HFF-Myc (cell line): ENCODE data around the gene TSR3.

Experiments used
- DNase-seq: peaks from one replicate; pipeline ENCODE4 v3.0.0-alpha.2; 2011; ENCODE audit warnings: low read depth; ENCODE audit errors: extremely low read depth
- H3K4me3 ChIP-seq: replicated peaks from 2 replicates; pipeline ENCODE4 v1.5.1; 2011; ENCODE audit warnings: low read depth, mild to moderate bottlenecking, control low read depth, low read length
- CTCF ChIP-seq: IDR thresholded peaks from 2 replicates; pipeline ENCODE4 v1.5.1; 2012; ENCODE audit warnings: mild to moderate bottlenecking, low read depth, low read length, control low read depth; ENCODE audit errors: missing control alignments

The TSR3 gene

GRCh38 chr16:1394367-1394951, 42.8 kb upstream of the TSR3 start:
- no peak for DNase-seq

GRCh38 chr16:1393613-1394176, 42.0 kb upstream of the TSR3 start:
- TF ChIP-seq CTCF, result no peak
- DNase-seq, result no peak
- no peak overlapping the region for H3K4me3 ChIP-seq

More at GRCh38 chr16:1394367-1394951, 42.8 kb upstream of the TSR3 start:
- H3K4me3 ChIP-seq, result no peak overlapping the region
- no peak for TF ChIP-seq CTCF

- TF ChIP-seq CTCF, result no peak
- no peak for DNase-seq
- H3K4me3 ChIP-seq, result no peak overlapping the region
These were observed 41.1 kb upstream of the TSR3 start for GRCh38 chr16:1392826-1393225.

- TF ChIP-seq CTCF, result no peak
- no peak for DNase-seq
- H3K4me3 ChIP-seq, result no peak overlapping the region
These were observed 38.6 kb upstream of the TSR3 start for GRCh38 chr16:1390239-1390779.

- no peak for DNase-seq
- TF ChIP-seq CTCF, result no peak
These were observed 38.1 kb upstream of the TSR3 start for GRCh38 chr16:1389762-1390161.

GRCh38 chr16:1387331-1387730, 35.7 kb upstream of the TSR3 start:
- DNase-seq, result no peak
- H3K4me3 ChIP-seq, result no peak overlapping the region
- no peak for TF ChIP-seq CTCF

More at GRCh38 chr16:1389762-1390161, 38.1 kb upstream of the TSR3 start:
- no peak overlapping the region for H3K4me3 ChIP-seq

GRCh38 chr16:1385232-1385631, 33.6 kb upstream of the TSR3 start:
- no peak for DNase-seq
- TF ChIP-seq CTCF, result no peak
- no peak overlapping the region for H3K4me3 ChIP-seq
